ENCODE data around the gene CRP. TPM values are rescaled to one million over a fixed set of nuclear protein-coding genes. Genes with fewer than 3 reads are reported as not detected.

Gene CRP
- total and polyA plus RNA-seq, 8 donors = 0.10 TPM; not detected in 7

DNA sequence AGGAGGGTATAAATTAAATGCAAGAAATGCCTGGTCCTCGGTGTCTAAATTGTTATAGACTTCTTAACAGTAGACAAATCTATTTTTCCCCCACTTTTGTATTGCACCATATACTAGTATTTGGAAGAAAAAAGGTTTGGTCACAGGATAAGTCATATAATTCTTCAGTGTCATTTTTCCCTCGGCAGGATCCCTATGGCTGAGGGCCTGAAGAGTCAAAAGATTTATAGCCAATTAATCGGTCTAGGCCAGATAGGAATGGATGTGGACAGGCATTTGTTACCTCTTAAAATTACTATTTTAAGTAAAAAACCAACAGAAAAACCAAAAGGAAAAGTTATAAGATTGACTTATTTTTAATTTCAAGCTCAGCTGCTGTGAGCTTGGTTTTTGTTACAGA, 45.6 kb downstream of the CRP start:
- DNase-seq = no peak
- 68 to 82% (median 79%) methylated on average over 3 of the region's 3 CpGs for WGBS, 5 donors
- intact Hi-C loops (cut with DNase I; ENCODE audit: low total_unique reads) = no loop called here

DNA sequence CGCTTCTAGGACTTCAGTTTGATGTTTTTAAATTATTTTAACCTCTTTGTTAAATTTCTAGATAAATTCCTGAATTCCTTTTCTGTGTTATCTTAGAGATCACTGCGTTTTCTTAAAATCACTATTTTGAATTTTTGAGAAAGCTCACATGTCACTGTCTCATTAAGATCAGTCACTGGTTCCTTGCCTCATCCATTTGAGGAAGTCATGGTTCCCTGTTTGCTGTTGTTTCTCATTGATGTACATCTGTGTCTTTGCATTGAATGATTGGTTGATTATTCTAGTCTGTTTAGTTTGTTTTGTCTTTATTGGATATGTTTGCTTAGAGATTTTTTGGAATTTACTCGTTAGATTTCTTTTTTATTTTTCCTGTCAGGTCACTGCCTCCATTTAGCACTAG, 50.1 kb downstream of the CRP start:
- WGBS, 5 donors = 67 to 82% (median 72%) methylated on average over 3 of the region's 3 CpGs
- intact Hi-C loops (cut with DNase I; ENCODE audit: low total_unique reads) = no loop called here

More for the DNA sequence above, 45.6 kb downstream of the CRP start:
- no peaks in the 10 kb centered on the region for H3K36me3 ChIP-seq
- peaks cover 0 to 14% (median 2%) of the 10 kb centered on the region in 4 donors for H3K9me3 ChIP-seq
- H3K27ac ChIP-seq = no peak overlapping the region
- H3K4me3 ChIP-seq = no peak overlapping the region
- peaks cover 0 to 4% (median 0%) of the 10 kb centered on the region in 3 donors for H3K27me3 ChIP-seq
- H3K4me1 ChIP-seq = no peaks in the 10 kb centered on the region
- TF ChIP-seq POLR2A (IDR thresholded peaks at IDR 0.05) (no peak), EP300 (IDR thresholded peaks at IDR 0.05) (no peak), POLR2AphosphoS5 (IDR thresholded peaks at IDR 0.05) (no peak)
- TF ChIP-seq, protein P1, sequence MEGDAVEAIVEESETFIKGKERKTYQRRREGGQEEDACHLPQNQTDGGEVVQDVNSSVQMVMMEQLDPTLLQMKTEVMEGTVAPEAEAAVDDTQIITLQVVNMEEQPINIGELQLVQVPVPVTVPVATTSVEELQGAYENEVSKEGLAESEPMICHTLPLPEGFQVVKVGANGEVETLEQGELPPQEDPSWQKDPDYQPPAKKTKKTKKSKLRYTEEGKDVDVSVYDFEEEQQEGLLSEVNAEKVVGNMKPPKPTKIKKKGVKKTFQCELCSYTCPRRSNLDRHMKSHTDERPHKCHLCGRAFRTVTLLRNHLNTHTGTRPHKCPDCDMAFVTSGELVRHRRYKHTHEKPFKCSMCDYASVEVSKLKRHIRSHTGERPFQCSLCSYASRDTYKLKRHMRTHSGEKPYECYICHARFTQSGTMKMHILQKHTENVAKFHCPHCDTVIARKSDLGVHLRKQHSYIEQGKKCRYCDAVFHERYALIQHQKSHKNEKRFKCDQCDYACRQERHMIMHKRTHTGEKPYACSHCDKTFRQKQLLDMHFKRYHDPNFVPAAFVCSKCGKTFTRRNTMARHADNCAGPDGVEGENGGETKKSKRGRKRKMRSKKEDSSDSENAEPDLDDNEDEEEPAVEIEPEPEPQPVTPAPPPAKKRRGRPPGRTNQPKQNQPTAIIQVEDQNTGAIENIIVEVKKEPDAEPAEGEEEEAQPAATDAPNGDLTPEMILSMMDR (IDR thresholded peaks at IDR 0.05) = no peak

DNA sequence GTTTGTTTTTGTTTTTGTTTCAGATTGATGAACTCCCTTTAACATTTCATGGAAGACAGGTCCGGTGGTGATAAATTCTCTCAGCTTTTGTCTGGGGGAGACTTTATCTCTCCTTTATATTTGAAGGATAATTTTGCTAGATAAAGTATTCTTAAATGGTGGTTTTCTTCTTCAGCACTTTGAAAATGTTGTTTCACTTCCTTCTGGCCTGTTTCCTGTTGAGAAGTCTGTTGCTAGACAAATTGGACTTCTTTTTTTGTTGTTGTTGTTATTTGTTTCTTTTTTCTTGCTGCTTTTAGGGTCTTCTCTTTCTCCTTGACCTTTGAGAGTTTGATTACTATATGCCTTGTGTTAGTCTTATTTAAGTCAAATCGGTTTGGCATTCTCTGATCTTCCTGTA, 50.8 kb downstream of the CRP start:
- no peak for DNase-seq
- H3K4me1 ChIP-seq = no peaks in the 10 kb centered on the region
- WGBS, 5 donors = 55 to 75% (median 59%) methylated on average over 2 of the region's 2 CpGs
- H3K4me3 ChIP-seq = no peak overlapping the region
- H3K27me3 ChIP-seq = peaks cover 0 to 4% (median 0%) of the 10 kb centered on the region in 3 donors
- intact Hi-C loops (cut with DNase I; ENCODE audit: low total_unique reads) = no loop called here
- peaks cover 0 to 16% (median 2%) of the 10 kb centered on the region in 4 donors for H3K9me3 ChIP-seq
- TF ChIP-seq POLR2AphosphoS5 (IDR thresholded peaks at IDR 0.05) = no peak
- no peak for TF ChIP-seq POLR2A (IDR thresholded peaks at IDR 0.05)
- TF ChIP-seq EP300 (IDR thresholded peaks at IDR 0.05) = no peak
- TF ChIP-seq, protein P1 (IDR thresholded peaks at IDR 0.05) = no peak
- H3K27ac ChIP-seq = no peak overlapping the region
- H3K36me3 ChIP-seq = no peaks in the 10 kb centered on the region

More for the DNA sequence above, 50.1 kb downstream of the CRP start:
- Histone ChIP-seq H3K27ac (no peak overlapping the region), H3K9me3 (peaks cover 0 to 16% (median 2%) of the 10 kb centered on the region in 4 donors), H3K36me3 (no peaks in the 10 kb centered on the region), H3K4me3 (no peak overlapping the region), H3K27me3 (peaks cover 0 to 4% (median 0%) of the 10 kb centered on the region in 3 donors), H3K4me1 (no peaks in the 10 kb centered on the region)
- TF ChIP-seq POLR2AphosphoS5 (IDR thresholded peaks at IDR 0.05) (no peak), EP300 (IDR thresholded peaks at IDR 0.05) (no peak), POLR2A (IDR thresholded peaks at IDR 0.05) (no peak)
- TF ChIP-seq, protein P1 (IDR thresholded peaks at IDR 0.05) = no peak
- DNase-seq = no peak

Other genes starting within 250 kb of the CRP start
- gene OR10J5, start 178.6 kb downstream of the CRP start, total RNA-seq = not detected
- not detected for gene OR10J5, start 178.6 kb downstream of the CRP start, polyA plus RNA-seq
- not detected for gene APCS, start 126.8 kb downstream of the CRP start, total RNA-seq
- gene APCS, start 126.8 kb downstream of the CRP start, polyA plus RNA-seq = not detected
- 10 to 100 TPM in 3 of 5 donors, 1 to 10 TPM in 1, not detected in 1; 3.6 to 84.3 (median 27.2) TPM for gene DUSP23, start 66.4 kb upstream of the CRP start, total RNA-seq
- 100 to 1,000 TPM in 1 of 3 donors, 10 to 100 TPM in 2; 80.7 to 107 (median 86.5) TPM for gene DUSP23, start 66.4 kb upstream of the CRP start, polyA plus RNA-seq
- gene FCRL6, start 87.8 kb upstream of the CRP start, total RNA-seq = not detected
- not detected for gene FCRL6, start 87.8 kb upstream of the CRP start, polyA plus RNA-seq
- 1 to 10 TPM in 3 of 5 donors, not detected in 2; 2.0 to 4.5 (median 2.9) TPM for gene SLAMF8, start 112.3 kb upstream of the CRP start, total RNA-seq
- gene SLAMF8, start 112.3 kb upstream of the CRP start, polyA plus RNA-seq = 1 to 10 TPM in 2 of 3 donors, under 1 TPM in 1; 0.76 to 3.1 (median 1.9) TPM
- gene VSIG8, start 148.1 kb upstream of the CRP start, total RNA-seq = 1 to 10 TPM in 1 of 5 donors, not detected in 4; 2.5 TPM
- gene VSIG8, start 148.1 kb upstream of the CRP start, polyA plus RNA-seq = under 1 TPM in 1 of 3 donors, not detected in 2; 0.30 TPM
- gene CFAP45, start 185.6 kb upstream of the CRP start, total RNA-seq = 1 to 10 TPM in 1 of 5 donors, under 1 TPM in 1, not detected in 3; 0.73 to 1.0 TPM
- under 1 TPM in 2 of 3 donors, not detected in 1; 0.30 to 0.31 TPM for gene CFAP45, start 185.6 kb upstream of the CRP start, polyA plus RNA-seq
- gene TAGLN2, start 210.9 kb upstream of the CRP start, total RNA-seq = 100 to 1,000 TPM in 4 of 5 donors, 10 to 100 TPM in 1; 49.0 to 445 (median 239) TPM
- 1,000 to 10,000 TPM in 1 of 3 donors, 100 to 1,000 TPM in 2; 306 to 1,290 (median 583) TPM for gene TAGLN2, start 210.9 kb upstream of the CRP start, polyA plus RNA-seq
- gene IGSF9, start 231.0 kb upstream of the CRP start, total RNA-seq = 10 to 100 TPM in 3 of 5 donors, 1 to 10 TPM in 2; 4.9 to 36.2 (median 15.6) TPM
- gene IGSF9, start 231.0 kb upstream of the CRP start, polyA plus RNA-seq = 1 to 10 TPM; 2.0 to 8.2 (median 7.3) TPM
- not detected for gene SLAMF9, start 239.6 kb upstream of the CRP start, total RNA-seq
- gene SLAMF9, start 239.6 kb upstream of the CRP start, polyA plus RNA-seq = under 1 TPM in 1 of 3 donors, not detected in 2; 0.87 TPM